Ectodermal cell (in vitro differentiated cells): ENCODE results near the gene POLR2E.

Experiments used
- H3K27ac ChIP-seq: 2 replicates; pipeline ENCODE4 v1.7.0; 2013; ENCODE audit warnings: mild to moderate bottlenecking, low read depth, low read length; ENCODE audit not compliant: insufficient read depth, poor library complexity, severe bottlenecking
- H3K27me3 ChIP-seq: 2 replicates; pipeline ENCODE4 v1.7.0; 2013; ENCODE audit warnings: mild to moderate bottlenecking, low read length; ENCODE audit not compliant: insufficient read depth, control insufficient read depth, poor library complexity, severe bottlenecking
- H3K36me3 ChIP-seq: one replicate; pipeline ENCODE4 v1.7.0; 2013; ENCODE audit warnings: low read length; ENCODE audit not compliant: control insufficient read depth, insufficient read depth
- H3K4me1 ChIP-seq: one replicate; pipeline ENCODE4 v1.7.0; 2013; ENCODE audit warnings: low read length; ENCODE audit not compliant: control insufficient read depth, insufficient read depth
- H3K4me3 ChIP-seq: 2 replicates; pipeline ENCODE4 v1.7.0; 2013; ENCODE audit warnings: low read depth, low read length, control low read depth; ENCODE audit not compliant: insufficient read depth
- H3K9me3 ChIP-seq: 2 replicates; pipeline ENCODE4 v1.7.0; 2013; ENCODE audit warnings: mild to moderate bottlenecking, low read length, moderate library complexity; ENCODE audit not compliant: control insufficient read depth
- WGBS, 2 experiments: methylation state at CpG; one replicate each; pipeline ENCODE4 v1.1.7; 2013; ENCODE audit warnings: missing lambda C conversion rate in 2 of 2; 5-methylcytosine and 5-hydroxymethylcytosine counted together

The POLR2E gene

GRCh38 chr19:1126984-1127760, 32.0 kb upstream of the POLR2E start:
- WGBS, 2 experiments = 95 to 97% methylated on average over 33 of the region's 33 CpGs
- Histone ChIP-seq H3K27ac (no peak overlapping the region), H3K36me3 (no peaks in the 10 kb centered on the region), H3K4me1 (peaks cover 12% of the 10 kb centered on the region), H3K27me3 (no peaks in the 10 kb centered on the region), H3K4me3 (no peak overlapping the region), H3K9me3 (no peaks in the 10 kb centered on the region)

GRCh38 chr19:1125601-1126467, 30.7 kb upstream of the POLR2E start:
- Histone ChIP-seq H3K4me1 (peaks cover under 1% of the 10 kb centered on the region), H3K27ac (no peak overlapping the region), H3K27me3 (no peaks in the 10 kb centered on the region), H3K4me3 (no peak overlapping the region), H3K36me3 (no peaks in the 10 kb centered on the region), H3K9me3 (no peaks in the 10 kb centered on the region)
- 92 to 94% methylated on average over 33 of the region's 33 CpGs for WGBS, 2 experiments

- no peak overlapping the region for H3K4me3 ChIP-seq
- H3K9me3 ChIP-seq = no peaks in the 10 kb centered on the region
- H3K36me3 ChIP-seq = no peaks in the 10 kb centered on the region
- WGBS, 2 experiments = 92 to 93% methylated on average over 23 of the region's 23 CpGs
- H3K27ac ChIP-seq = no peak overlapping the region
- H3K27me3 ChIP-seq = no peaks in the 10 kb centered on the region
- H3K4me1 ChIP-seq = no peaks in the 10 kb centered on the region
Observed at GRCh38 chr19:1123885-1124677, 28.9 kb upstream of the POLR2E start.

GRCh38 chr19:1123381-1123780, 28.2 kb upstream of the POLR2E start:
- no peaks in the 10 kb centered on the region for H3K9me3 ChIP-seq
- H3K4me3 ChIP-seq = no peak overlapping the region
- no peaks in the 10 kb centered on the region for H3K36me3 ChIP-seq
- 90 to 92% methylated on average over 20 of the region's 20 CpGs for WGBS, 2 experiments
- no peaks in the 10 kb centered on the region for H3K4me1 ChIP-seq
- H3K27me3 ChIP-seq = no peaks in the 10 kb centered on the region
- no peak overlapping the region for H3K27ac ChIP-seq

- Histone ChIP-seq H3K36me3 (no peaks in the 10 kb centered on the region), H3K4me3 (no peak overlapping the region), H3K4me1 (no peaks in the 10 kb centered on the region), H3K27me3 (no peaks in the 10 kb centered on the region), H3K9me3 (no peaks in the 10 kb centered on the region), H3K27ac (no peak overlapping the region)
- 46 to 50% methylated on average over 21 of the region's 21 CpGs for WGBS, 2 experiments
Observed at GRCh38 chr19:1122972-1123363, 27.8 kb upstream of the POLR2E start.

GRCh38 chr19:1122021-1122971, 27.1 kb upstream of the POLR2E start:
- H3K36me3 ChIP-seq = no peaks in the 10 kb centered on the region
- no peak overlapping the region for H3K4me3 ChIP-seq
- no peaks in the 10 kb centered on the region for H3K4me1 ChIP-seq
- no peaks in the 10 kb centered on the region for H3K9me3 ChIP-seq
- H3K27ac ChIP-seq = no peak overlapping the region
- WGBS, 2 experiments = 95 to 97% methylated on average over 63 of the region's 63 CpGs
- no peaks in the 10 kb centered on the region for H3K27me3 ChIP-seq

GRCh38 chr19:1121395-1121794, 26.2 kb upstream of the POLR2E start:
- Histone ChIP-seq H3K9me3 (no peaks in the 10 kb centered on the region), H3K27ac (no peak overlapping the region), H3K4me1 (no peaks in the 10 kb centered on the region), H3K36me3 (no peaks in the 10 kb centered on the region), H3K27me3 (no peaks in the 10 kb centered on the region), H3K4me3 (no peak overlapping the region)
- WGBS, 2 experiments = 90 to 91% methylated on average over 10 of the region's 10 CpGs

- WGBS, 2 experiments = 95 to 96% methylated on average over 50 of the region's 50 CpGs
- H3K4me3 ChIP-seq = no peak overlapping the region
- no peaks in the 10 kb centered on the region for H3K36me3 ChIP-seq
- no peaks in the 10 kb centered on the region for H3K27me3 ChIP-seq
- H3K27ac ChIP-seq = no peak overlapping the region
- H3K9me3 ChIP-seq = no peaks in the 10 kb centered on the region
- H3K4me1 ChIP-seq = no peaks in the 10 kb centered on the region
Observed at GRCh38 chr19:1119475-1120217, 24.5 kb upstream of the POLR2E start.

GRCh38 chr19:1118999-1119398, 23.8 kb upstream of the POLR2E start:
- no peaks in the 10 kb centered on the region for H3K36me3 ChIP-seq
- H3K27ac ChIP-seq = no peak overlapping the region
- H3K4me3 ChIP-seq = no peak overlapping the region
- H3K27me3 ChIP-seq = no peaks in the 10 kb centered on the region
- H3K4me1 ChIP-seq = no peaks in the 10 kb centered on the region
- 95% methylated on average over 34 of the region's 34 CpGs for WGBS, 2 experiments
- no peaks in the 10 kb centered on the region for H3K9me3 ChIP-seq
